ENCODE data around the gene MORN3.
A peak's percentile ranks its signal among the peaks of the same experiment; 100 is the strongest.
"Not testable (repeated sequence)": the region's sequence is repeated elsewhere in the genome, so short reads cannot be mapped to it uniquely, and the experiment has no call there.

MORN3 gene

DNA sequence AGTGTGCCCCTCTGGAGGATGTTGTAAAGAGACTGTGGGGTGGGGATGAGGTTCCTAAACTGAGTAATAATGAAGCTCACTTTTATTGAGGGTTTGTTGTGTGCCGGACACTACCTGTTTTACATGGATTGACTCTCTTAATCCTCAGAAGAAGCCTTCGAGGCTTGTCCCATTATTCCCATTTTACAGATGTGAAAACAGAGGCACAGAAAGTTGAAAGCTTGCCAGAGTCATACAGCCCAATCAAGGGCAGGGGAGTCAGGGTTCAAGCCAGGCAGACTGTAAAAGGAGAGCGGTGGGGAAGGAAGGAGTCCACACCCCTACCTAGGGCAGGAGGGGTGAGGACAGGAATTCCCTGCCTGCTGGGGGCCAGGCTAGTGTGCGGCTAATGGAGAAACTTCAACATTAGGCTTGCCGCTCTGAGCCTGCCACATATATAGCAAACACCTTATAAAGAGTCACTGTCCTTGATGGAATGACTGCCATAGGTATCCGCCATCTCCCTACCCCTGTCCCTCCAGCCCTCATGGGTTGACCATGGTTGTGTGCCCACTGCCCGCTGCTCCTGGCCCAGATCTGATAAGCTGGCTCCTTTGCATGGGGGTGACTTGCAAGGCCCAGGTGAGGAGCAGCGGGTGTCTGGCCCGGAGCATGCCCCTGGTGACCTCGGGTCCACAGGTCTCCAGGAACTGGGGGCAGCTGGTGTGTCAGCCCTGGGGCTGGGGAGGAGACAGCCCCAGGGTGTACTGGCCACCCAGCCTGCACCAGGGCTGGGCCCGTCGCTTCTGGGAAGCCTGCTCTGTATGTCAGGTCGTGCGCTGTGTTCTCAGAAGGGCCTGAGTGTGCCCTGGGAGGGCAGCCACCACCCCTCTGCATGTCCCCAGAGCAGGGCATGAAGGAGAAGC lies 30.9 kb downstream of the MORN3 start:
- no peak for DNase-seq (ENCODE audit: low spot score)

DNA sequence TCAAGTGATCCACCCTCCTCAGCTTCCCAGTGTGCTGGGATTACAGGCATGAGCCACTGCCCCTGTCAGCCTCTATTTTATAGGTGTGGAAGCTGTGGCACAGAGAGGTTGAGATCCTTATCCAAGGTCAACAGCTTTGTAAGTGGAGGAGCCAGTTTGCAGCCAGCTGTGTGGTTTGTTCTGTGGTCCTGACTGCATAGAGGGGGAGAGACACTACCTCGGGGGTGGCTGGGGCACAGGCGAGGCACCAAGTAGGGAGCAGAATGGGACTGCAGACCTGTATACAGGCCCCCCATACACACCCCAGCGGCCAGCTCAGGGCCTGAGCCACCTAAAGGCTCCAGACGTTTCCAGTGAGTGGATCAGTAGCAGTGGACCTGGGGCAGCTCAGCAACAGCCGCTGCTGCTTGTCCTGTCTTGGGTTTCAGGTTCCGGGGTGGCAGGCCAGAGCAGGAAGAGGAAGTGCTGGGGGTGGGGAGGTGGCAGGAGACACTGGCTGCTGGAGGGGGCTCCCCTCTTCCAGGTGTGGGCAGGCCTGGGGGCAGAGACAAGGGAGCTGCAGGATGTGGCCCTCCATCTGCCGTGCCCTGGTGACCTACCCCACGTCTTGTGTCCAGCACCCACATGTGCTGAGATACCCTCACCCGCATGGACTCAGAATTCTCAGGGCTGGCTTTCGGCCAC lies 32.1 kb downstream of the MORN3 start:
- peak; percentile 46 for DNase-seq (ENCODE audit: low spot score)

DNA sequence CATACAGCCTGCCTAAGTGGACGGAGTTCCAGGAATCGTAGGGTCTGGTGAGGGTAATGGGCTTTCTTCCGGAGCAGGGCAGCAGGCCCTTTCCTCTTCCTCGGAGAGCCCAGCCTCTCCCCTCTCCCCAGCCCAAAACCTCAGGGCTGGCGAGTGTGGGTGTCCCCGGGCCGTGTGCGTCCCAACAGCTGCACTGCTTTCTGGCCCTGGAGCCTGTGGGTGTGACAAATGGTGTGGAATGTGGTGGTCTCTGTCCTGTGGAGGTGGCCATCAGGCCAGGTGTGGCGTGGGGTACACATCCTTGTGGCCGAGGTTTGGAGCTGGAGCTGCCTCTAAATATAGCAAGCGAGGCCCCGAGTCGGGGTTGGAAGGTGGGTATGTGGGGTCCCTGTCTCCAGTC lies 34.6 kb downstream of the MORN3 start:
- no peak for DNase-seq (ENCODE audit: low spot score)

DNA sequence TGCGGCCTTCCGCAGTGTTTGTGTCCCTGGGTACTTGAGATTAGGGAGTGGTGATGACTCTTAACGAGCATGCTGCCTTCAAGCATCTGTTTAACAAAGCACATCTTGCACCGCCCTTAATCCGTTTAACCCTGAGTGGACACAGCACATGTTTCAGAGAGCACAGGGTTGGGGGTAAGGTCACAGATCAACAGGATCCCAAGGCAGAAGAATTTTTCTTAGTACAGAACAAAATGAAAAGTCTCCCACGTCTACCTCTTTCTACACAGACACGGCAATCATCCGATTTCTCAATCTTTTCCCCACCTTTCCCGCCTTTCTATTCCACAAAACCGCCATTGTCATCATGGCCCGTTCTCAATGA lies 35.6 kb downstream of the MORN3 start:
- DNase-seq (ENCODE audit: low spot score) = not testable (repeated sequence)

DNA sequence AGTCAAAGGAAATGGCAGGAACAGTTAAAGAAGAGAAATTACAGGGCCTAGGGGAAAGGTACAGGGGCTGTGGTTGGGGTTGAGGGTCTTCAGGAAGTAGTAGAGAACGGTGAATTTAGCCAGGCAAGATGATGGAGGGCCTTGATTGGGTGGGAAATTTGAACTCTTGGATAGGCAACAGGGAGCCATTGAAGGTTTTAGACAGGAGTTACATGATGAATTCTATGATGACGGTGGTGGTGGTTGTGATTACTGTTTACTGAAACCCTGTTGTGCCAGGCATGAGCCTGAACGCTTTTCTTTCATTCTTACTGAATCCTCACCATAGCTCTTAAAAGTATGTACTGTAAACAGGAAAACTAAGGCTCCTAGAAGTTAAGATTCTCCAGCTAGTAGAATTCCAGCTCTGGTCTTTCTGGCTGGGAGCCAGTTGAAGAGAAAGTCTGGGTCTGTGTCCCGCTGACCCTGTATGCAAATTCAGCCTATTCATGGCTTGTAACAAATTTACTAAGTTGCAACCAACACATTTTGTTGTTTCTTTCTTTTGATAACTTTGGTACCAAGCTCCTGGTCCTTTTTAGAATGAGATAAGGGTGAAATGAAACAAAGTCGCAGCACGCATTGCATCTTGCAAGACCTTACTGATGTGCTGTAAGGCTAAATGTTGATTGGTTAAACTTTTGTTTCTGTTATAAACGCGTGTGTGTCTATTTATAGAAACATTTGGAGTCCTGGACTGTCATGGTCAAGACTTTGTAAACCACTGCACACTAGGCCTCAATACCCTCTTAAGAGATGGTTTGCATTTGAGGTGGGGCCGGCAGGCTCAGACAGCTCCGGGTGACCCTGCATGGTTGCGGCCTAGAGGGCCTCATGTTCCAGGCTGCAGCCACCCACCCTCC lies 37.1 kb downstream of the MORN3 start:
- DNase-seq (ENCODE audit: low spot score) = no peak

DNA sequence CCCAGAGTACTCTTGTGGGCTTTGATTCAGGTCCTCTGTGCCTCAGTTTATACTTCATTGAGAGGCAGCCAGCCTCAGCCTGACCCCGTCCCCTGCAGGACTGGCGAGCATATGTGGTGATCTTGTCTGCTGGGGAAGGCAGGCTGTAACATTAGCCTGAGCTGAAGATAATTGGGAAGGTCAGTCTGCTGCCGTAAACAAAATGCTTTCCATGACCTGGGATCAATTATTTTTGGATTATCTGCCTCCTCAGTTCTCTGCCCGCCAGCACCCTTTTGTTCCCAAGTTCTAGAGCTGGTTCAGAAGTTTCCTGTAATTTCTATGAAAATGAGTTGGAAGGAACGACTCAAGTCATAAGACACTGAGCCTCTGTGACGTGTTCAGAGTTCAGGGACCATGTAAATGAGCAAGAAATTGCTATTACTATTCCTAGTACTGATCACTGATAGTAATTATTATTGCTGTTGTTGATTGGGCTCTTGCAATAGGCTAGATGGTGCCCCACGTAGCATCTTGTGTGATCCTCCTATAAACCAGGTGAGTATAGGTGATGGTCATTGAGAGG lies 38.6 kb downstream of the MORN3 start:
- DNase-seq (ENCODE audit: low spot score) = no peak

DNA sequence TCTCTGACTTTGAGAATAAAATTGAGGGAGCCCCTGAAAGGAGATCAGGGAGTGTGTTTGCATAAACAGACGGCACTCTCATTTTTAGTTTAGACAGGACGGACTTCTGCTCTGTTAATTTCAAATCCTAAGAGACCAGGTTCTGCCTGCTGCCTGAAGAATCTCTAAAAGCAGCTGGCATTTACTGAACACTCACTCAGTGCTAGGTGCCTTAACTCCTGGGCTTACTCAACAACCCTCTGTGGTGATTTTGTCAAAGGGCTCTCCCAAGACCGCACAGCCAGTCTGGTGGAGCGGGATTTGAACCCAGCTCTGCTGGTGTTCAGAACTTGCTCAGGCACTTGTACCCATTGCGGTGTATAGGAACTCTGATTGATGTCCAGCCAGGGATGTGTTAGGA lies 40.9 kb downstream of the MORN3 start:
- DNase-seq (ENCODE audit: low spot score) = no peak

DNA sequence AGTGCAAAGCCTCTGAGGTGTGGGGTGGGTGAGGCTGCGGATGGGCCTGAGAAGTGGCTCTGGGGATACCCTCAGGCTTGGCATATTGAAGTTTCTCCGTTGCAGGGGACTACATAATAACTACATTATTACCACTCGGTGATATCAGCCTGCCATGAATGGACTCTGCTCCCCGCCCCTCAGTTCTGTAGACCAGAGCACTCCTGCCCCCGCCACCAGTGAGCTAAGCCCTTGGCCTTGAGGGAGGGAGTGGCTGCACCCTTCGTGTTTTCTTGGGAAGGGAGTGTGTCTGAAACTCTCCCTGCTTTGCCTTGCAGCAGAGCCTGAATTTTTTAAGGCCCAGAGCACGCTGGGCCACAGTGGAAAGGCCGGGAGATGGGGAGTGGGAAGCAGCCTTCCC lies 41.4 kb downstream of the MORN3 start:
- no peak for DNase-seq (ENCODE audit: low spot score)

DNA sequence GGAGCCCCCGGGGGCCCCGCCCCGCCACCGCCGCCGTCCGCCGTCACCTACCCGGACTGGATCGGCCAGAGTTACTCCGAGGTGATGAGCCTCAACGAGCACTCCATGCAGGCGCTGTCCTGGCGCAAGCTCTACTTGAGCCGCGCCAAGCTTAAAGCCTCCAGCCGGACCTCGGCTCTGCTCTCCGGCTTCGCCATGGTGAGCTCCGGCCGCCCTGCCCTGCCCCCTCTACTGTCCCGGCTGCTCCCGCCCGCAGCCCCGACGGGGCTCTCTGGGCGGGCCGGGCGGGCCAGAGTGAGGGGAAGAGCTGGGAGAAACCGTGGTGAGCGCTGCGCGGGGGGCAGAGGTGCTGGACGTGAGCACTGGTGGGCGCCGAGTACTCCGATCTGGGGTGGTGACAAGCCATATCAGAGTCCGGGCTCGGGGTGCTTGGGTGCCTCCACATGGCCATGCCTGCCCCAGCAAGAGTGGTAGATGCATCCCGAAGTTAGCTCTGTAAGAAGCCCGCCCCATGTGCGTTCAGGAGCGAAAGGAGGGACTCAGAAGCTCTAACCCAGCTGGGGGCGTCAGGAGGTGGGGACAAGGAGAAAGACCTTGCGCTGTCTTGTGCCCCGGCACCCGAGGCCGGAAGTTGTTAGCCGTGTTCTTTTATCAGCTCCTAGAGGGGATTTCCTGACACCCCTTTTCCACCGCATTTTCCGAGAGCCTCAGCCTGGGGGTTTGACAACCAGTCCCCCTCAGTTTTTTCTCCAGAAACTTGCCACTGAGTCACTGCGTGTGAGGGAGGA lies 42.4 kb downstream of the MORN3 start:
- DNase-seq (ENCODE audit: low spot score) = peak; percentile 84

DNA sequence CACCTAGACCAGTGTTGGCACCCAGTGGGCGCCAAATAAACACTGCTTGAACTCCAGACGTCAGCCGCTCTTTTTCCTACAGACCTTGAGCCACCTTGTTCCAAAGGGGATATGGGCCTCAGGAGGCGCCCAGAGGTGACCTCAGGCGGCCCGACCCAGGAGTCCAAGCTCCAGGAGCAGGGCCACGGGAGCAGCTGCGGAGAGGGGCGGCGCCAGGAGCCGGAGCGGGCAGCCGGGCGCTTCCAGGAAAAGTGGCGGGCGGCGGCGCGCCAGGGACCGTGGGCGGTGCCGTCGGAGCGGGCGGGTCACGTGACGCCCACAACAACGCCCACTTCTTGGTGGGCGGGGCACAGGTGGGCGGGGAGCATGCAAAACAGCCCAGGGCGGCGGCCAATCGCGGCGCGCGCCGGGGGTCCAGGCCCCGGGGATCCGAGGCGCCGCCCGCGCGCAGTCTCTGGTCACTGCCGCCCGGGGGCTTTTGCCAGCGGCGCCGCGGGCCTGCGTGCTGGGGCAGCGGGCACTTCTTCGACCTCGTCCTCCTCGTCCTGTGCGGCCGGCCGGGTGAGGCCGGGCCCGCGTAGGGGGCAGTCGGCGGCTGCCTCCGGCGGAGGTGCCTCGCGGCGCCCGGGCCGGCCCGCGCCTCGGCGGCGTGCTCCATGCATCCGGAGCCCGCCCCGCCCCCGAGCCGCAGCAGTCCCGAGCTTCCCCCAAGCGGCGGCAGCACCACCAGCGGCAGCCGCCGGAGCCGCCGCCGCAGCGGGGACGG lies 43.2 kb downstream of the MORN3 start, which contains the start of gene ORAI1:
TSS of gene ORAI1 (plus strand) at position 444 of the 766 bp plus-strand sequence.
- DNase-seq (ENCODE audit: low spot score) = peak; percentile 96

DNA sequence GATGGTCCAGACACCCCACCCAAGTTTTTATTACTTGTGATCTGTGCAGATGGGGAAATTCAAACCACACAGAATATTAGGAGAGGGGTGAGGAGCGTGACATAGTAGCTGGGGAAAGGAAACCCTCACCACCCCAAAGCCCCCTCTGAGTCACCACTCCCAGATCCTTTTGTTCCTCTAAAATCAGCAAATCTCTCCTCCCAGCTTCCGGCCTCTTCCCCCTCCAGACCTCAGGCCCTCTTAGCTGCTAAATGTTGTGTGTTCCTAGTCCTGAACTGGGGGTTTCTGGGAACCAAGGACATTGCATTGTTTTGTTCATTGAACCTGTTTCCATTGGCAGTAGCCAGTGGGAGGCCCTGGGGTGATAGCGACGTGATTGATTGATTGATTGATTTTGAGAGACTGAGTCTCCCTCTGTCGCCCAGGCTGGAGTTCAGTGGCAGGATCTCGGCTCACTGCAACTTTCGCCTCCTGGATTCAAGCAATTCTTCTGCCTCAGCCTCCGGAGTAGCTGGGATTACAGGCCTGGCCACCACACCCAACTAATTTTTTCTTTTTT lies 49.0 kb downstream of the MORN3 start:
- no peak for DNase-seq (ENCODE audit: low spot score)

DNA sequence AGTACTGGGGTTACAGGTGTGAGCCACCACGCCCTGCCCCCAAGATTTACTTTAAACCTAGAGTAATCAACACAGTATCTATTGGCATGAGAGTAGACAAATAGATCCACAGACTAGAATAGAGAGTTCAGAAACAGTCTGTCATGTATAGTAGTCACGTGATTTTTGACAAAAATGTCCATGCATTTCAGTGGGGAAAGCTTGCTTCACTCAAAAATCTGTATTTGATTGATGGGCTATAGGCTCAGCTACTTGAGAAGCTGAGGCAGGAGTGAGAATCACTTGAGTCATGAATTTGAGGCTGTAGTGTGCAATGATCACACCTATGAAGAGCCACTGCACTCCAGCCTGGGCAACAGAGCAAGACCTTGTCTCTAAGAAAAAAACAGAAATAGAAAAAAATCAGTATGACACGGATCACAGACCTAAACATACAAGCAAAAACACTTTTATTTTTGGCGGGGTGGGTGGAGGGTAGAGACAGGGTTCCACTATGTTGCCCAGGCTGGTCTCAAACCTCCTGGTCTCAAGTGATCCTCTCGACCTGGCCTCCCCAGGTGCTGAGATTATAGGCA lies 50.7 kb downstream of the MORN3 start:
- DNase-seq (ENCODE audit: low spot score) = no peak

DNA sequence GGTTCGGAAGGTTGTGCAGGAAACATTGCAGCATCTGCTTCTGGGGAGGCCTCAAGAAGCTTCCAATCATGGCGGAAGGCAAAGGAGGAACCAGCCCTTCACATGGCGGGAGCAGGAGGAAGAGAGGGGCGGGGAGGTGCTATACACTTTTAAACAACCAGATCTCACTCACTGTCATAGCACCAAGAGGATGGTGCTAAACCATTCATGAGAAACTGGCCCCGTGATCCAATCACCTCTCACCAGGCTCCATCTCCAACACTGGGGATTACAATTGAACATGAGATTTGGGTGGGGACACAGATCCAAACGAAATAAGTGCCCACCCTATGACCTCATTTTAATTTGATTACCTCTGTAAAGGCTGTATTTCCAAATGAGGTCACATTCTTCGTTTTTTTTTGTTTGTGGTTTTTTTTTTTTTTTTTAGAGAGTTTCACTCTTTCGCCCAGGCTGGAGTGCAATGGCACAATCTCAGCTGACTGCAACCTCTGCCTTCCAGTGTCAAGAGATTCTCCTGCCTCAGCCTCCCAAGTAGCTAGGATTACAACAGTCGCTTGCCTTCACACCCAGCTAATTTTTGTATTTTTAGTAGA lies 54.5 kb downstream of the MORN3 start:
- no peak for DNase-seq (ENCODE audit: low spot score)

DNA sequence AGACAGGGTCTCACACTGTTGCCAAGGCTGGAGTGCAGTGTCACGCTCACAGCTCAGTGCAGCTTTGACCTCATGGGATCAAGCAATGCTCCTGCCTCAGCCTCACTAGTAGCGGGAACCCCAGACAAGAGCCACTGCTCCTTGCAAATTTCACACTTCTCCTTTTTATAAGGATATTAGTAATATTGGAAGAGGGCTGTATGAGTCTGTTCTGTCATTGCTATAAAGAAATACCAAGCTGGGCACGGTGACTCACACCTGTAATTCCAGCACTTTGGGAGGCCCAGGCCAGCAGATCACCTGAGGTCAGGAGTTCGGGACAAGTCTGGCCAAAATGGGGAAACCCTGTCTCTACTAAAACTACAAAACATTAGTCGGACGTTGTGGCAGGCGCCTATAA lies 56.0 kb downstream of the MORN3 start:
- no peak for DNase-seq (ENCODE audit: low spot score)

DNA sequence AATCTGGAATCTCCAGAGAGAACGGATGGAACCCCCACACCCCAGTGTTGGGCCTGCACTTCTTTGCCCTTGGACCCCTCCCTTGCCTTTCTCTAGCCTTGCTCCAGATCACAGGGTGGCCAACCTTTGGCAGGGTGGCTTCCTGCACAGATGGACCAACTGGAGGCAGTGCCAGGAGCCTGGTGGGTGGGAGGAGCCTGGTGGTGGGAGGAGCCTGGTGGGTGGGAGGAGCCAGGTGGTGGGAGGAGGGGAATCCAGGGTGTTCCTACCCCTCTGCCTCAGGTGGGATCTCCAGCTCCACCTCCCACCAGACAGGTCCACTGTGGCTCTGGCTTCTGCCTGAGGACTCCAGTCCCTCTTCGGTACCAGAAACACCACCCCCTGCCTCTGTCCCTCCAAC lies 58.1 kb downstream of the MORN3 start:
- DNase-seq (ENCODE audit: low spot score) = no peak

DNA sequence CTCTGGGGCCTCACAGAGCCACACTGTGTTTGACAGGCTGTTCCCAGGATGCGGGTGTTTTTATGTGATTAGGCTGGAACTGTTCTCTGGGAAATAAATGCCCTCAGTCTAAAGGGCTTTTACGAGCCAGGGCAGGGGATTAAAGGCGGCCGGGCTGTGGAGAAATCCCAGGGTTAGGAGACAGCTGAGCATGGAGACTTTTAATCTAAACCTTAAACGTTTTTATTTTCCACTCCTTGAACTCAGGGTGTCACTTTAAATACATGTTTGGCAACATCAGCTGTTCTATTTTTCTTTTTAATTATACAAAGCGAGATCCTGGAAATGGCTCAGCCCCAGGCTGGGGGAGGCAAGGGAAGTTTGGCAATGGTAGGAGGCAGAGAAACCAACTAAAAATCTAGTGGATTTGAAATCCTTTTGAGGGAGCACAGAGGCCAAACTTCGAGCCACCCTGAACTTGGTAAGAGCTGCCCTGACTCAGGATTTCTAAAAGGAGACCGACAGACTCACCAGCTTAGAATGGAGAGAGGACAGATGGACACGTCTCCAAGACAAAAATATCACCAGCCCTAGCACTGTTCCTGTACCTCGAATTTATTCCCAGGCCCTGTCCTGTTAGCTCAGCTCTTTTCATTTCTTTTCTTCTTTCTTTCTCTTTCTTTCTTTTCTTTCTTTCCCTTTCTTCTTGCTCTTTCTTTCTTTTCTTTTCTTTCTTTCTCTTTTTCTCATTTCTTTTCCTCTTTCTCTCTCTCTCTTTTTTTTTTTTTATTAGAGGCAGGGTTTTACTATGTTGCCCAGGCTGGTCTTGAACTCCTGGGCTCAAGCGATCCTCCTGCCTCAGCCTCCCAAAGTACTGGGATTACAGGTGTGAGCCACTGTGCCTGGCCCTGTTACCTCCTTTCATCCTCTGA lies 59.0 kb downstream of the MORN3 start:
- no peak for DNase-seq (ENCODE audit: low spot score)

DNA sequence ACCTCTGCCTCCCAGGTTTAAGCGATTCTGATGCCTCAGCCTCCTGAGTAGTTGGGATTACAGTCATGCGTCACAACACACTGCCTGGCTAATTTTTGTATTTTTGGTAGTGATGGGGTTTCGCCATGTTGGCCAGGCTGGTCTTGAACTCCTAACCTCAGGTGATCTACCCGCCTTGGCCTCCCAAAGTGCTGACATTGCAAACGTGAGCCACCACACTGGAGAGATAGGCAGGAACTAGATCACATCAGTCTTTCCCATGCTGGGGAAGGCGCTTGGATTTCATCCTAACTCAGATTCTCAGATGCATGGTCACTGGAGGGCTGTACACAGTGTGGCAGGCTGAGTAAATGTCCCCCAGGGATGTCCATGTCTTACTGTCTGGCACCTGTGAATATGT lies 61.2 kb downstream of the MORN3 start:
- DNase-seq (ENCODE audit: low spot score) = no peak

DNA sequence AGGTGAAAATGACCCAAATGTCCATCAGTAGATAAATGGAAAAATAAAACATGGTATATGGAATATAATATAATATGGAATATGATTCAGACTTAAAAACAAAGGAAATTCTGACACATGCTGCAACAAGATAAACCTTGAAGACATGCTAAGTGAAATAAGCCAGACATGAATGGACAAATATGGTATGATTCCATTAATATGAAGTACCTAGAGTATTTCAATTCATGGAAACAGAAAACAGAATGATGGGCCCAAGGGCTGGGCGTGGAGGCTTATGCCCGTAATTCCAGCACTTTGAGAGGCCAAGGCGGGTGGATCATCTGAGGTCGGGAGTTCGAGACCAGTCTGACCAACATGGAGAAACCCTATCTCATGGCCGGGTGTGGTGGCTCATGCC lies 65.9 kb downstream of the MORN3 start:
- no peak for DNase-seq (ENCODE audit: low spot score)

Data from CD4-positive, alpha-beta T cell treated with Interleukin-2 at 100 ng/mL for 4 hours (primary cell).